Hepatocyte (in vitro differentiated cells): ENCODE measurements around the gene GPD1L. TPM values are rescaled to one million over a fixed set of nuclear protein-coding genes. Genes with fewer than 3 reads are reported as not detected.
A peak's percentile ranks its signal among the peaks of the same experiment; 100 is the strongest.

Experiments
- DNase-seq: peaks from one replicate; pipeline ENCODE4 v3.0.0-alpha.2; 2016; ENCODE audit warnings: low spot score
- H2AFZ ChIP-seq: fragments of 200-600 bp; sonication (generic); 2 replicates; pipeline ENCODE4 v1.6.0; 2016; ENCODE audit warnings: antibody characterized with exemption, mild to moderate bottlenecking
- H3K27ac ChIP-seq: fragments of 200-600 bp; sonication (generic); 2 replicates; pipeline ENCODE4 v1.5.1; 2016; ENCODE audit warnings: mild to moderate bottlenecking
- H3K27me3 ChIP-seq: fragments of 200-600 bp; sonication (generic); 2 replicates; pipeline ENCODE4 v1.6.1; 2016
- H3K36me3 ChIP-seq: fragments of 200-600 bp; sonication (generic); replicated peaks from 2 replicates; pipeline ENCODE4 v1.5.1; 2016; ENCODE audit warnings: low read depth; ENCODE audit not compliant: insufficient read depth
- H3K4me1 ChIP-seq: fragments of 200-600 bp; sonication (generic); 2 replicates; pipeline ENCODE4 v1.5.1; 2016; ENCODE audit warnings: mild to moderate bottlenecking, moderate library complexity; ENCODE audit not compliant: insufficient read depth
- H3K4me2 ChIP-seq: fragments of 200-600 bp; sonication (generic); 2 replicates; pipeline ENCODE4 v1.6.0; 2016
- H3K4me3 ChIP-seq: fragments of 200-600 bp; sonication (generic); 2 replicates; pipeline ENCODE4 v1.5.1; 2016; ENCODE audit warnings: mild to moderate bottlenecking
- H3K79me2 ChIP-seq: fragments of 200-600 bp; sonication (generic); 2 replicates; pipeline ENCODE4 v1.6.0; 2017; ENCODE audit warnings: mild to moderate bottlenecking
- H3K9me2 ChIP-seq: fragments of 200-600 bp; sonication (generic); replicated peaks from 2 replicates; pipeline ENCODE4 v1.6.0; 2017; ENCODE audit warnings: mild to moderate bottlenecking; ENCODE audit not compliant: insufficient read depth
- H3K9me3 ChIP-seq: fragments of 200-600 bp; sonication (generic); 2 replicates; pipeline ENCODE4 v1.5.1; 2016; ENCODE audit warnings: low read depth, mild to moderate bottlenecking
- H4K20me1 ChIP-seq: fragments of 200-600 bp; sonication (generic); 2 replicates; pipeline ENCODE4 v1.6.0; 2016; ENCODE audit warnings: mild to moderate bottlenecking; ENCODE audit not compliant: insufficient read depth, poor library complexity, severe bottlenecking
- EZH2 ChIP-seq: fragments of 200-600 bp; sonication (generic); IDR thresholded peaks from 2 replicates; pipeline ENCODE4 v1.6.1; 2016; ENCODE audit warnings: antibody characterized with exemption, mild to moderate bottlenecking, borderline replicate concordance
- EZH2phosphoT487 ChIP-seq: fragments of 200-600 bp; sonication (generic); IDR thresholded peaks from one replicate; pipeline ENCODE4 v1.6.1; 2018; ENCODE audit warnings: antibody characterized with exemption, mild to moderate bottlenecking, low read depth, moderate library complexity; ENCODE audit not compliant: unreplicated experiment, severe bottlenecking
- WGBS: methylation state at CpG from one replicate; pipeline ENCODE4 v1.1.6; 2016; ENCODE audit warnings: low lambda C conversion rate; ENCODE audit errors: missing lambda C conversion rate; 5-methylcytosine and 5-hydroxymethylcytosine counted together
- polyA plus RNA-seq: library from polyadenylated mRNA; unstranded; fragments of >200 nt; fragmentation: Nextera tagmentation; extraction: Ambion mirVana; gene quantifications from 2 replicates; pipeline ENCODE4 v1.2.1, GENCODE V29; 2016
- total RNA-seq: library from RNA; depleted of rRNA; stranded (reverse); fragments of >200 nt; gene quantifications from 2 replicates; pipeline ENCODE4 v1.2.3, GENCODE V29; 2014
- TF ChIP-seq, protein P1 (sequence below): fragments of 200-600 bp; sonication (generic); IDR thresholded peaks from 2 replicates; pipeline ENCODE4 v1.5.1; 2016; ENCODE audit warnings: antibody characterized with exemption, mild to moderate bottlenecking; ENCODE audit not compliant: poor library complexity

The GPD1L gene
- total and polyA plus RNA-seq, 2 experiments from 2014 or later = 6.8 to 15.2 TPM

GRCh38 chr3:32166654-32167053 lies 60.2 kb downstream of the GPD1L start:
- WGBS = 98% methylated on average over 4 of the region's 4 CpGs
- H3K27ac ChIP-seq = no peak overlapping the region
- H4K20me1 ChIP-seq = no peaks in the 10 kb centered on the region
- H3K36me3 ChIP-seq = no peaks in the 10 kb centered on the region
- no peak overlapping the region for H2AFZ ChIP-seq
- H3K9me3 ChIP-seq = no peaks in the 10 kb centered on the region
- no peaks in the 10 kb centered on the region for H3K79me2 ChIP-seq
- TF ChIP-seq, protein P1, sequence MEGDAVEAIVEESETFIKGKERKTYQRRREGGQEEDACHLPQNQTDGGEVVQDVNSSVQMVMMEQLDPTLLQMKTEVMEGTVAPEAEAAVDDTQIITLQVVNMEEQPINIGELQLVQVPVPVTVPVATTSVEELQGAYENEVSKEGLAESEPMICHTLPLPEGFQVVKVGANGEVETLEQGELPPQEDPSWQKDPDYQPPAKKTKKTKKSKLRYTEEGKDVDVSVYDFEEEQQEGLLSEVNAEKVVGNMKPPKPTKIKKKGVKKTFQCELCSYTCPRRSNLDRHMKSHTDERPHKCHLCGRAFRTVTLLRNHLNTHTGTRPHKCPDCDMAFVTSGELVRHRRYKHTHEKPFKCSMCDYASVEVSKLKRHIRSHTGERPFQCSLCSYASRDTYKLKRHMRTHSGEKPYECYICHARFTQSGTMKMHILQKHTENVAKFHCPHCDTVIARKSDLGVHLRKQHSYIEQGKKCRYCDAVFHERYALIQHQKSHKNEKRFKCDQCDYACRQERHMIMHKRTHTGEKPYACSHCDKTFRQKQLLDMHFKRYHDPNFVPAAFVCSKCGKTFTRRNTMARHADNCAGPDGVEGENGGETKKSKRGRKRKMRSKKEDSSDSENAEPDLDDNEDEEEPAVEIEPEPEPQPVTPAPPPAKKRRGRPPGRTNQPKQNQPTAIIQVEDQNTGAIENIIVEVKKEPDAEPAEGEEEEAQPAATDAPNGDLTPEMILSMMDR = no peak
- TF ChIP-seq EZH2phosphoT487 (no peak), EZH2 (no peak)
- H3K4me3 ChIP-seq = no peak overlapping the region
- no peaks in the 10 kb centered on the region for H3K27me3 ChIP-seq
- peak overlapping the region; percentile 51 for H3K4me2 ChIP-seq
- no peaks in the 10 kb centered on the region for H3K9me2 ChIP-seq
- H3K4me1 ChIP-seq = peaks cover 4% of the 10 kb centered on the region
- no peak for DNase-seq

DNA sequence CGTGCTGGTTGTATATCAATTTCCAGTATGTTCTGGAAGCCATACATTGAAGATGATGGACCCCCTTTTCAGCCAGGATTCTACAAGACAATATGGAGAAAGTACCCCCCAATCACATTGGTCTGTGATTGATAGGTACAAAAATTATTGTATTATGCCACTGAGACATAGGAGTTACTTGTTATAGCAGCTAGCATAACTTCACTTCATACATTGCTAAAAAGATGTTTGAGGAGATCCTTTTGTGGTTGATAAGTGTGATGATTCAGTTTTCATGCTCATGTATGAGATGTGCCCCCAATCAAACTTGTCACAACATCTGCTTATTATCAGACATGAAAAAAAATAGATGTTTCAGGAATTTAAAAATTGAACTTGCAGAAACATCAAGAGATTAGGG lies 66.0 kb downstream of the GPD1L start:
- Histone ChIP-seq H2AFZ (no peak overlapping the region), H3K4me1 (no peaks in the 10 kb centered on the region), H3K27ac (no peak overlapping the region), H3K4me2 (no peak overlapping the region), H3K27me3 (no peaks in the 10 kb centered on the region), H4K20me1 (no peaks in the 10 kb centered on the region), H3K4me3 (no peak overlapping the region), H3K9me2 (no peaks in the 10 kb centered on the region), H3K9me3 (no peaks in the 10 kb centered on the region), H3K36me3 (no peaks in the 10 kb centered on the region), H3K79me2 (no peaks in the 10 kb centered on the region)
- 100% methylated on average over 1 of the region's 1 CpG for WGBS
- TF ChIP-seq EZH2phosphoT487 = no peak
- TF ChIP-seq, protein P1 = no peak
- TF ChIP-seq EZH2 = no peak
- no peak for DNase-seq

GRCh38 chr3:32175607-32176197 lies 69.3 kb downstream of the GPD1L start:
- no peak for TF ChIP-seq EZH2phosphoT487
- TF ChIP-seq, protein P1 = peak; percentile 62
- Histone ChIP-seq H3K9me3 (no peaks in the 10 kb centered on the region), H2AFZ (no peak overlapping the region), H3K79me2 (no peaks in the 10 kb centered on the region), H3K36me3 (no peaks in the 10 kb centered on the region), H3K4me2 (no peak overlapping the region), H3K4me1 (no peaks in the 10 kb centered on the region), H4K20me1 (no peaks in the 10 kb centered on the region), H3K27me3 (no peaks in the 10 kb centered on the region), H3K4me3 (no peak overlapping the region), H3K9me2 (no peaks in the 10 kb centered on the region), H3K27ac (no peak overlapping the region)
- 34% methylated on average over 7 of the region's 7 CpGs for WGBS
- DNase-seq = peak; percentile 83
